SKM-1 treated with dmso at 0.1 percent for 144 hours (cell line): ENCODE measurements around the gene FSTL5.

Experiments used
- DNase-seq: peaks from one replicate; lab custom pipeline; 2025; ENCODE audit not compliant: unreplicated experiment; lab: John Stamatoyannopoulos, UW

The FSTL5 gene

DNA sequence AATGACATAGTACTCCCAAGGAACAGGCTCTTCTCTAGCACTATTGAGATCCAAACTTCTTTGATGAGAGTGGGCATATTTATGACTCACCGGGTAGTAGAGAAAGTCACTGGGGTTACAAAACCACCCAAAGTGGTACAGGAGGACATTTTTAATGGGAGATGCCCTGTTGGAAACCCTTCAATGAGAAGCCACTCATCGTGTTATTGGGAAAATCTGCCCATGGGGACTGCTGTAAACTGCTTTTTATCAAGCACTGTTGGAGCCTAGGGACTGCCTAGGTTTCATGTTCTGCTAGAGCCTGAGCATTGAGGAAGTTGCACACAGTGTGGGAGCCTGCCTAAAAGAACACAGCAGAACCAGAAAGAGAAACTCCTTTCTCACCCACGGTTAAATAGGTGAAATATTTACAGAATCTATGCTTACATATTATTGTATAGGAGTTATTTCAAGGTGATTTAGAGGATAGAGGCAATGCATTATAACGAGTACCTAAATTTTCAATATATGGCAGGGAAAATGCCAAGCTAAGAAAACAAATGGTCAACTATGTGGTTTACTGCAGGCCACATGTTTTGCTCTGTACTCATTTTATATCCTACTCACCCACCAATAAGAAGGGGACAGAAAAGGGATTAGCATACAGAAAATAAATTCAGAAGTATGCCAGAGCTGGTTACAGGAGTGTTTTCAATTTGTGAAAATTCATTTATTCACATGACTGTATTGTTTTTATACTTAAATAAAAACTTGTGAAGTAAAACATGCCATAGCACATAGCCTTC is 559.1 kb downstream of the FSTL5 start:
- peak; percentile 30 for DNase-seq

DNA sequence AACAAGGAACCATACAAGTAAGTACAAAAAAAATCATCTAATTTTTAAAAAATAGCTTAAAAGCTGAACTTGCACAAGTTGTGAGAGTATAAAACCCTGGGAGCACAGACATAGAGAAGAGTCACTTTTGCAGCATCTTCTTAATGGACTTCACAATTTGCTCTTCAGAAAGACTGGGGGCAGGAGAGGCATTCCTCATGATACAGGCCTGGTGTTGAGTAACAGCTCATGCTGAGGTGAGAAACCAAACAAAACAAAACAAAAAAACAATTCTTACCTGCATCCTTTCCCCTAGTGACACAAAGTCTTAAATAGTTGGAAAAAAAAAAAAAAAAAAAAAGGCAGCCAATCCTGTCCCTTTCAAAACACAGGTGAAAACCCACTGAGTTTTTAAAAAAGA is 562.8 kb downstream of the FSTL5 start:
- DNase-seq, result no peak

DNA sequence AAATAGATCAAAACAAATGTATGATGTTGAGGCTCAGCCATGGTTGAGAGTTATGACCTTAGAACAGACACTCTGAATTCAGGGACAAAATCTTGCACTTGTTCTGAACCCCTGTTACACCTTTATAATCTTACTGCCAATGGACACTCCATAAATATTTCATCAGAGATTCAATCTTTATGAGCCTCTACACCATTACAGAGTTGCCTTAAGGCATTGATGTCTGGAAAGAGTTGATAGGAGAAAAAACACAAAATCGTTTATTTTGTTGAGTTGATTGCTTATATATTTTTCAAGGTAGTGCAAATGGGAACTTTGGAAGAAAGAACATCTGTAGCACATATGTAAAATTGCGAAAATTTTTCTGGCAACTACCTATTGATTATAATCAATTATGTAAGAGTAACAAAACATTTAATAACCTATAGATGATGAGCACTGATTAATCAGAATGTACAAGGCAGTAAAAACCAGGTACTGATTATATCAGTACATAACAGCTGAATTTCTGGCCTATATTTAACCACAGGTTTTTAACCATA is 568.5 kb downstream of the FSTL5 start:
- no peak for DNase-seq

DNA sequence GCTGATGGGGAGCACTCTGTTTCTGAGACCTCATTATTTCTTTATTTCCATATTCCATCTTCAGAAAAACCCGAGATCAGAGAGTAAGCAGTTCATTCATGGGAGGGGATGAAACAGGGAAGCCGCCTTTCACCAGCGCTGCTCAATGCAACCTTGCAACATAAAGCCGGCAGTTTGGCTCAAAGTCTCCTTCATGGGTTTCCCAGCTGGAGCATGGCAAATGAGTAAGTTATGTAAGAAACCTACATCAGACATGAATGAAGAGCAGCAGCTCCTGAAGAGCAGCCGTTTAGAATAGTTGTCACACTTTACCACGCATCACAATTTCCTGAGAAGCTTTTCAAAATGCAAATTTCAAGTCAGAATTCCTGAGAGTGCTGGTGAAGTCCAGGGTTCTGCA is 578.8 kb downstream of the FSTL5 start:
- no peak for DNase-seq

DNA sequence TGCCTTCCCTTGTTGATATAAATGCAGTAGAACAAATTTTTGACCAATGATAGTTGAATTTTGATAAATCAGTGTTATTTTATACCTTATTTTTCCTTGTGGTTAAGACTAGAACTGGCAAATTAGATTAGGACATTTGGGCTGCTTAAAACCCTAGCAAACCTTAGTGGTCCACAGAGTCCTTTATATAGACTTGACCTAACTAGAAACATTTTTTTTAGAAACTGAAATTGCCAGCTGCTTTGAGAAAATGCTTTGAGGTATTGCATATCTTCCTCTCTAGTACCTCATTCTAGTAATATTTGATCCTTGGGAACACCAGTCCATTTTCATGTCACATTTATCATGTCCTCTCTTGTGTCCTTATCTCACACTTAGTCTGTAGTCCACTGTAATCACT is 580.3 kb downstream of the FSTL5 start:
- DNase-seq, result no peak

DNA sequence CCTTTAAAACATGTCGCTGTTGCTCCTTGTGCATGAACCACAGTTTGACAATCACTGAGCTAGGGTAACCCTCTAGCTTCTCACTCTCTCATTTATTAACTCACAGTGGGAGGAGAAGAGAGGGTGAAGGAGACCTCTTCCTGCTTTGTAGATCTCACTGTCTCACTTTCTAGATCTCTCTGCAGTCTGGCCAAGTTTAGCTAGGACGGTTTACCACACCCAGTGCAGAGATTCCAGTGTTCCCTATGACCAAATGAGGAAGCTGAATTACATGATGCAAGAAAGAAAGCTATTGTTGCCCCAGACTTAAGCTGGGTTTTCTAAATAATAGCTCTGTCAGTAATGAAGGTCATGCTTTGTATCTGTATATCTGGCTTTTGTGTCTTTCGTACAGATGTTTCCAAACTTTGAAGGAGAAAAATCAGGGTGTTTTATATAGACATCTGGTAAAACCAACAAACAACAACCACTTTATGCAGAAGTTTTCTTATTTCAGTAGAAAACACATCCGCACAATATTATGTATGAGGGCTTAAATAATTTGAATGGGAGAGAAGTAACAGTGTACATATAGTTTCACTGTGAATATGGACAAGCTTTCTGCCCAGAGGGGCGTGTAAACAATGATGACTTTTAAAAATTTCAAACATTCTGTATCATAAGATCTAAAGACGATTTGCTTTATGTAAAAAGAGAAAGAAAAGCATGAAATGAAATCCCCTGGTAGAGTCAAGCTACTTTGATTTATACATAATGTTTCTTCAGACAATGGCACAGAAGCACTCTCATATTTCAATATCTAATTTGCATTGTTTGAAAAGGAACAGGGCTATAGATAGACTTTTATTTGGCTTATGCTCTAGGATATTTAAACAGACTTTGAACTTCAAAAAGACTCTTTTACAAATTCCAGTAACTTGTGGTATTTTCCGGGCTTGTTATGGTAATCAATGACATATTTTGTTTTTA is 582.3 kb downstream of the FSTL5 start:
- peak; percentile 84 for DNase-seq

DNA sequence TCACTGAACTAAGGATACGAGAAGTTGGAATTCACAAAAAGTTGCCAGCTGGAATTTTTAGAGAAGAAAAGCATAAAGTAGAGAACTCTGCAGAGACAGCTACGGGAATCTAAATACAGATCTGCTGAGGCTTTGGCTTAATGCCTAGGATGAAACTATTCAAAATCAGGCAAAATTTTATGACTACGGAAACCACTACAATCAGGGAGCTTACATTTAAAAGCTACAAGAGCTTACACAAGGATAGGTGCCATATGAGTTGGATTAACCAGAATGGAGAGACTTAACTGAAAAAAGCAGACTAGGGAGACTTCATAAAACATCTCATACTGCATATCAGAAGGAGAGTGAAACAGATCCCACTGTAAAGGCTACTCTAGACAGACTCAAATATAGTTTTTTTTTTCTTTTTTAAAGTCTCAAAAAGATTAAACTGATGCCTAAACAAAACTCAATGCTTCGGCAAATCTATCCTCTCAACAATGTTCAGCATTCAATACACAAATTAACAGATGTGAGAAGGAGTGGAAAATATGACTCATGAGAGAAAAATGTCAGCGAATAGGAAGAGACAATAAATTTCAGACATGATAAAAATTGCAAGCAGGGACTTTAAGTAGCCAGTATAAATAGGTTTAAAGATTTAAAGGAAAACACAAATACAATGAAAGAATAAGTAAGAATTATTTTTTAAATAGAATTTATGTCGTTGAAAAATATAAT is 586.1 kb downstream of the FSTL5 start:
- DNase-seq, result no peak

DNA sequence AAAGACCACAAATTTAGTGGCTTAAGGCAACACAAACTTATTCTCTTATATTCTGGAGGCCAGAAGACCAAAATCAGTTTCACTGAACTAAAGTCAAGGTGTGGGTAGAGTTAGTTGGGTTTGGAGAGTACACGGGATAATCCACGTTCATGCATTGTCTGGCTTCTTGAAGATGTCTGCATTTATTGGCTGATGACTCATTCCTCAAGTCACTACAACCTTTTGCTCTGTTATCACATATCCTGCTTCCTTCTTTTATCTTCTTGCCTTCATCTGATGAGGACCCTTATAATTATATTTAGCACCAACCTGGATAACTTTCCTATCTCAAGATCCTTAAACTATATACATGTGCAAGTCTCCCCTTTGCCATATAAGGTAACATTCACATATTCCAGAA is 590.0 kb downstream of the FSTL5 start:
- DNase-seq, result no peak

DNA sequence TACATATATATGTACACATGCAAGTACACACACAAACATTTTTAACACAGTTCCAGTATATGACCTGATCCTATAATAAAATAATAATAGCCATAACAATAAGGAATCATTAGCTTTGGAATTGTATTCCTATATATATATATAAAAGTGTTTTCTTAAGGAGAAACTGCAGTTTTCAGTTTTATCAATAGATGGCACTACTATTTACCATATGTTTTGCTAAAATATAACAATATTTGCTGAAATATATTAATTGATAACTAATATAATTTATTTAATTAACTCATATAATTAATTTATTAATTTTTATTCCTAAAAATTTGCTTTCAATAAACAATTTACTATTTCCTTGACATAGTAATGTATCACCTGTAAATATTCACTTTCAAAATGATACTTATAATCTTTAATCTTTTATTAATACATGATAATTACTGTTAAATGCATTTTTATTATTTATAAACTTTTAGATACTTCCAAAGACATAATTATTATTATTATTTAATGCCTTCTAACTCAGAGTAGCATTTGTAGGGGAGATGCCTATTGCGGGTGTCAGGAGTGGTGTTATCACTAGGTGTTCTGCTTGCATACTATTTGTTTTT is 599.5 kb downstream of the FSTL5 start:
- no peak for DNase-seq

DNA sequence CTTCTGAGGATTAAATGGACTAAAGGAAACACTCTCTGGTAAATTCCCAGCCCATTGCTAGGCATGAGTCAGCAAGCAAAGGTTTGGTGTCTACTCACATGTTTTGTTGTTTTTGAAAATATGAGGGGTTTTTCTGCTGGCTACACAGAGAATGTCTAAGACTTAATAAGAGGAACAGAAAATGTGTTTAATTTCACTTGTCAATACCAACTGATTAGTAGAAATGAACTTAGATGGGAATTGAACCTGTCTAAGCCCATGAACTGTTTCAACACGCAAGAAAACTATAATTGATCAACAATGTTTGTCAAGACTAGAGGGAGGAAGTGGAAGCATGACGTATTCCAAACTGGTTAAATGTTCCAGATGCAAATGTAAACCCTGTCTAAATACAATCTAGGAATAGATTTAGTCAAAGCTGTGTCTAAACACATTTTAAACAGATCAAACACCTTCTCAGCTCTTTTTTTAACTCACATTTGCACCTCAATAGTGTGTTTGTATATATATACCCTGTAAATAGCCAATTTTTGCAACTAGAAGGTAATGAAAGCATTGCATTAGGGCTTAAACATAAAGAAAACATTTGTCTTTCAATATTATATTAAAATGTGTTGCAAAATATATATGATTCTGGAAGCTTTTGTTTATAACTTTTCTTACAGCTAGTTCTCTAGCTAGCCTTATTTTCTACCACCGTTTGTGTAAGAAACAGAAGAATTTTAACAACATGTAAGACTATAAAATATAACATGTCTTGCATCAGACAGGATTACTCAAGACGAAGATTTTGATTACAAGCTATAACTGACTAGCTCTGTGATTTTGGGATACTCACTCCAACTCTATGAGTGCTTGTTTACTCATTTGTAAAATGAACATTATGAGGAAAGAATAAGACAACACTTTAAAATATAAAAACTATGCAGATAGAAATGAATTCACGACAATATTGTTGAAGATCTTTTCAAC is 607.8 kb downstream of the FSTL5 start:
- DNase-seq, result no peak

DNA sequence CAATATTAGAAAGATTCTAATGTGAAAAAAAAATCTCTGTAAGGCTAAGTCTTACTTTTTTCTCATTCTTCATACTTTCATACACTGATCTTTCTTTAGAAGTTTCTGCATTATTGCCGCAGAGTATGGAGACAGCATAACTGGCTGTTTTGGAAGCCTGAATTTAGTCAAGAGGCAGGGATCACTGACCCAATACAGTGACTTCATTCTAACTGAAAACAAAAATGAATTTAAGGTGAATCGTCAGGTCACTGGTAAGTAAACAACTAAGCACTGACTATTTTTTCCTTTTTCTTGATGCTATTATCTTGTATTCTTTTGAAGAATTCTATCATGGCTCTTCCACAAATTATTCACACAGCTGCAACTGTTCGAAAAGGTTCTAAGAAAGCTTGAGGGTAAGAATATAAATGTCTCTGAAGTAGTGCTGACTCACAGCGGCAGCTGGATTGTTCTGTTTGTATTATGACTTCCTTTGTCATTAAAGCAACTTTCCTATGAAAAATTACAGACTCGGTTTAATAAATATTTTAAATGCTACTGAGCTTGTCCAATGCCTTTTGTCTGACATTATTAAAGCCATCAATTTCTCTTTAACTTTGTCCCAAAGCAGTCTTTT is 609.3 kb downstream of the FSTL5 start:
- DNase-seq, result no peak

DNA sequence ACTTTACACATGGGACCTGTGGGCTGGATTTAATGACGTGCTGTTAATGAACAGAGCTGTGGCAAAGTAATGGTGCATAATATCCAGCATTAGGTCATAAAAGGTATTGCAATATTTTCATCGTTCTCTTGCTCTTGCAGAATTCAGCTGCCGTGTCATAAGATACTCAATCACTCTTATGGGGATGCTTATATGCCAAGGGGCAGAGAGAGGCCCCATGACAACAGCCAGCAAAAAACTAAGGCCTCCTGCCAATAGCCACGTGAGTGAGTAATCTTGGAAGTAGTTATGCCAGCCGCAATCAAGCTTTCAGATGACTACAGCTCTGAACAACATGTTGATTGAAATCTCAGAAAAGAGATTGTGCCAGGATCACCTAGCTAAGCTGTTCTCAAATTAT is 616.9 kb downstream of the FSTL5 start:
- no peak for DNase-seq

DNA sequence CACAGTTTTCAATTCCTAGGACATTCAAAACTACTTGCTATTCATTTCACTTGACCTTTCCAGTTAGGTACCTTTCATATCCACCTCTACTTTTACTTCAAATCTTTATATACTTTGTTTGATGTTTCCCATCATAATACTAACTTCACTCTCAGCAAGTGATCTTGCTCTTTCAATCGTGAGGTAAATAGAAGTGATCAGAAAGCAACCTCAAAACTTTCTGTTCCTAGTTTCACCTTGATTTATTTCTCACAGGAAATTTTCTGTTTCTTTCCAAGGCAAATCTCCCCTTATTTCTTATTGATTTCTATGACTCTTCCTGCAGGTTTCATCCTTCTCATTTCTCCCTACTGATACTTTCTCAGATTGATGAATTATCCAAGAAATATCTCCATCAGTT is 623.5 kb downstream of the FSTL5 start:
- DNase-seq, result no peak

DNA sequence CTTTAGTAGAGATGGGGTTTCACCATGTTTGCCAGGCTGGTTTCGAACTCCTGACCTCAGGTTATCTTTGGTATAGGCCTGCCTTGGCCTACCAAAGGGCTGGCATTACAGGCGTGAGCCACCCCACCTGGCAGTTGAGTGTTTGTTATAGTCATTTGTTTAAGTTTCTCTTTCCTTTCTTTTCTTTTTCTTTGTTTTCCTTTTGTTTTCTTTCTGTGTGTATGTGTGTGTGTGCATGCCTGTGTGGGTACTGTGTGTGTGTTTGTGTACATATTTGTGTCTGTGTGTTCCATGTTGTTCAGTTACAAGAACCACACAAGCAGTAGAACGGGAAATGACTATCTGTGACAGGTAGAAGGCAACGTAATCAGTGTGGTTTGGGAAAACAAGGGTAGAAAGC is 624.9 kb downstream of the FSTL5 start:
- DNase-seq, result no peak

DNA sequence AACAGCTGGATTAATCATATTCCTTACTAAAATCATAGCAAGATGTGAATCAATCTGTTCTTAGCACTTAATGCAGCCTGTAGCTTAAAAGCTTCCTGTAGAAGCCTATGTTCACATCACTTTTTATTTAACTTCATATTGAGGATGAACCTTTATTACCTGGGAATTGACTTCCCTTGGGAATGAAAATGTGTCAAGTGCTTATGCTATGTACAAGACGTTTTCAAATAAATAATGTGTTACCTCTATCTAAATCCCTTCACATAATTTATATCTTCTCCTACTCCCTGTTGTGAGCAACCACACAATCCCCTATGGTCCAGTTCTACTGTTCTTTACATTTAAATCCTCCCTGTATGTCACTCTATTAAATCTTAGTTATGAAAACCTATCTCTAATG is 633.1 kb downstream of the FSTL5 start:
- no peak for DNase-seq

DNA sequence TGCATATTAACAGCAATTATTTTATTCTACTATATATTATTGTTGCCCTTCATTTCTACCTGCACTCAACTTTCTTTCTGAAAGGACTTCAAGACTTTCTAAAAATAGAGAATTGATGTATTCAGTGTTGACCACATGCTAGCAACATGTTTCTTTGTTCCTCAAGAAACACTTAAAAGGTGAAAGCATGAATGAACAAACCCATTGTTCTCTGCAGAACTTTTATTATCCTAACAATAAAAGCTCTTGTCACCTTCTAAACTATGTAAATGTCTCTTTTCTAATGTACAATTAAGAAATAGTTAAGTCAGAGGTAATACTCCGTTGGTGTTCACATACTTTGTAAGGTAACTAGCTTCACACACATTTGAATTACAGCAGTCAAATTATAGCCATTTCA is 638.7 kb downstream of the FSTL5 start:
- no peak for DNase-seq

DNA sequence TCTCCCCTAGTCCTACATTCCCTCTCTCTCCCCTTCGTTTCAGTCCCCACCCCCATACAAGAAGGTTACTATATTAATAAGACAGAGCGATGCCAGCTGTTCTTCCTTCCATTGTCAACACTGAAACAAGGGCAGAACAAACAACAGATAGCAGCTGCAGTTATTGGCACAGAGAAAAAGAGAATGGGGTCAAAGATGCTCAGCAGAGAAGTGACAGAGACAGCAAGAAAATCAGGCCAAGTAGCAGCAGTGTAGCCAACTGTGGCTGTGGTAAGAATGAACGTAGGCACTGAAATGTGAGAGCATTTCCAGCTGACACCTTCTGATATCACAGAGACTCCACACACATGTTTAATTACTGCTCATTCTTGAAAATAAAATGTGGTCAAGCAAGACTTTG is 641.8 kb downstream of the FSTL5 start:
- no peak for DNase-seq

DNA sequence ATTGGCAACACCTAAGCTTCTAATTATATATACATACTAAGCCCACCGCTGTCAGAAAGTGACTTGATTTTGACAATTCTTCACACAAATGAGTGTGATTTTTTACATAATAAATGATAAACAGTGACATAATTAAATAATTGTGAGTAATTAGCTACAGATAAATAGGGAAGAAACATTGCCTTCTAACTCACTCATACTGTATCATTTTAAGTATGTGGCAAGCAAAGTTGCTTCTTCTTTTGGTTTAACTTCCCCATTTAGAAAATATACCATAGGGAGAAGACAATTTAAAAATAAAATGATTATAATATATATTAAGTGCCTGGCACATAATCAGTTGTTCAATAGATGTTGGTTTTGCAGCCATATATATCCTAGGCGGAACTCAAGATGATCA is 644.2 kb downstream of the FSTL5 start:
- peak; percentile 31 for DNase-seq

DNA sequence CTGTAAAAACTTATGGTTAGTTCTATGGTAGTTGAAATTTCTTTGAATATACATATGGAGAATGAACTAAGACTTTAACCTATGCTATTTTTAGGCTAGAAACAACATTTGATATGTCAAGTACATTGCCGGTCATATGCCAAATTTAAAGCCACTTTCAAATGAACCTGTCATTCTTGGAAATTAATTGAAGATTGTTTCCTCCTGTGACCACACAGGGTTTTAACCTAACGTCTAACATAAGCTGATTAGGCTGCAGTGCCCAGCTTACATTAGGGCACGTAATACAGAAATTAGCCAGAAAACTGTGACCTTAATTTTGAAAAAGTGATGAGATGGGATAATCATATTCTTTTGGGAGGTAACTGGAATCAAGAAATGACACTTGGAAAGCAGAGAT is 645.9 kb downstream of the FSTL5 start:
- no peak for DNase-seq
